HepG2 (cell line): ENCODE data around the gene IL1RL2. TPM values are rescaled to one million over a fixed set of nuclear protein-coding genes. Genes with fewer than 3 reads are reported as not detected.
A peak's percentile ranks its signal among the peaks of the same experiment; 100 is the strongest.

Experiments used
- ATM ChIP-seq: fragments of 450-650 bp; IDR thresholded peaks from 2 replicates; pipeline ENCODE4 v1.7.1; 2017; ENCODE audit warnings: mild to moderate bottlenecking, borderline replicate concordance
- CREBL2 ChIP-seq: sonication (generic); formaldehyde crosslinking; IDR thresholded peaks from 2 replicates; pipeline ENCODE4 v1.8.1; 2023; ENCODE audit warnings: missing genetic modification reagents, mild to moderate bottlenecking, borderline replicate concordance
- EZH2 ChIP-seq: conservative IDR thresholded peaks from 2 replicates; pipeline ENCODE4 v1.6.1; 2012; ENCODE audit warnings: mild to moderate bottlenecking, low read depth, low read length, moderate library complexity
- FOXA3 ChIP-seq: IDR thresholded peaks from 2 replicates; pipeline ENCODE4 v1.6.1; 2016; ENCODE audit warnings: missing genetic modification reagents, missing compliant biosample characterization
- IRF2 ChIP-seq: IDR thresholded peaks from 2 replicates; pipeline ENCODE4 v1.6.1; 2018; ENCODE audit warnings: missing genetic modification reagents, missing compliant biosample characterization
- IRF9 ChIP-seq: sonication (generic); formaldehyde crosslinking; IDR thresholded peaks from 2 replicates; pipeline ENCODE4 v1.8.0; 2022; ENCODE audit warnings: missing genetic modification reagents, mild to moderate bottlenecking, borderline replicate concordance
- MIER2 ChIP-seq: IDR thresholded peaks from 2 replicates; pipeline ENCODE4 v1.6.1; 2016; ENCODE audit warnings: missing biosample characterization, missing genetic modification reagents
- REL ChIP-seq: sonication (generic); formaldehyde crosslinking; conservative IDR thresholded peaks from 2 replicates; pipeline ENCODE4 v1.8.0; 2022; ENCODE audit warnings: mild to moderate bottlenecking, missing genetic modification reagents, moderate library complexity
- SMAD3 ChIP-seq: sonication (generic); formaldehyde crosslinking; IDR thresholded peaks from 2 replicates; pipeline ENCODE4 v1.4.0; 2020; ENCODE audit warnings: missing genetic modification reagents
- SMARCE1 ChIP-seq: fragments of 450-650 bp; IDR thresholded peaks from 2 replicates; pipeline ENCODE4 v1.6.1; 2017; ENCODE audit warnings: borderline replicate concordance
- TIGD3 ChIP-seq: sonication (generic); formaldehyde crosslinking; IDR thresholded peaks from 2 replicates; pipeline ENCODE4 v1.5.1; 2020; ENCODE audit warnings: mild to moderate bottlenecking, missing genetic modification reagents, borderline replicate concordance
- ZC3H4 ChIP-seq: sonication (generic); formaldehyde crosslinking; IDR thresholded peaks from 2 replicates; pipeline ENCODE4 v1.4.0; 2020; ENCODE audit warnings: missing genetic modification reagents, borderline replicate concordance
- ZHX1 ChIP-seq: sonication (generic); formaldehyde crosslinking; IDR thresholded peaks from 2 replicates; pipeline ENCODE4 v1.8.1; 2022; ENCODE audit warnings: low read depth, mild to moderate bottlenecking, missing genetic modification reagents
- ZNF136 ChIP-seq: sonication (generic); formaldehyde crosslinking; IDR thresholded peaks from 2 replicates; pipeline ENCODE4 v1.8.1; 2022; ENCODE audit warnings: low read depth, mild to moderate bottlenecking, moderate library complexity, missing genetic modification reagents
- ZNF17 ChIP-seq: sonication (generic); formaldehyde crosslinking; IDR thresholded peaks from 2 replicates; pipeline ENCODE4 v1.5.0; 2020; ENCODE audit warnings: mild to moderate bottlenecking, missing genetic modification reagents
- ZNF207 ChIP-seq: fragments of 450-650 bp; IDR thresholded peaks from 2 replicates; pipeline ENCODE4 v1.6.1; 2016; ENCODE audit warnings: antibody characterized with exemption, borderline replicate concordance
- ZNF280B ChIP-seq: sonication (generic); formaldehyde crosslinking; IDR thresholded peaks from 2 replicates; pipeline ENCODE4 v1.5.0; 2020; ENCODE audit warnings: missing genetic modification reagents, mild to moderate bottlenecking, borderline replicate concordance
- ZNF616 ChIP-seq: sonication (generic); formaldehyde crosslinking; IDR thresholded peaks from 2 replicates; pipeline ENCODE4 v1.5.0; 2020; ENCODE audit warnings: low read depth, mild to moderate bottlenecking, missing genetic modification reagents
- ZNF773 ChIP-seq: sonication (generic); formaldehyde crosslinking; IDR thresholded peaks from 2 replicates; pipeline ENCODE4 v1.4.0; 2020; ENCODE audit warnings: missing genetic modification reagents, borderline replicate concordance
- ZSCAN25 ChIP-seq: sonication (generic); formaldehyde crosslinking; IDR thresholded peaks from 2 replicates; pipeline ENCODE4 v1.8.0; 2022; ENCODE audit warnings: mild to moderate bottlenecking, missing genetic modification reagents
- polyA plus RNA-seq, 8 experiments: library from polyadenylated mRNA; depleted of rRNA in 3 of 8; stranded (reverse) in 7 of 8; unstranded in 1 of 8; fragments of >200 nt; fragmentation: Illumina TruSeq in 4 of 8; extraction: Trizol in 4 of 8; gene quantifications; 2 replicates each; pipeline versions ENCODE4 v1.2.1 to v1.2.3, GENCODE V29; 2011 to 2016; ENCODE audit warnings: low read depth in 4 of 8, missing spikeins in 1 of 8, mixed read lengths in 1 of 8; ENCODE audit not compliant: insufficient read depth in 1 of 8
- total RNA-seq, 5 experiments: library from RNA; depleted of rRNA; stranded (reverse); fragments of >200 nt; fragmentation: Illumina TruSeq; extraction: Trizol; gene quantifications; 2 replicates each; pipeline ENCODE4 v1.2.3, GENCODE V29; 2016; ENCODE audit warnings: low read depth in 1 of 5

IL1RL2 gene
- total and polyA plus RNA-seq, 2 of the 13 experiments (the other 11 are each of a cell fraction or from before 2014, with no cell fraction given), result 0.03 TPM; not detected in 1

GRCh38 chr2:102155703-102156515 is 30.9 kb upstream of the IL1RL2 start (continued):
- TF ChIP-seq ZC3H4 (CRISPR knock-in tag), result no peak
- no peak for TF ChIP-seq ZNF17 (CRISPR knock-in tag)
- peak; percentile 97 for TF ChIP-seq FOXA3 (CRISPR knock-in tag)
- no peak for TF ChIP-seq SMARCE1
- TF ChIP-seq CREBL2 (CRISPR knock-in tag), result no peak; the same call in 1 of the 2 replicates
- no peak for TF ChIP-seq ATM
- peak; percentile 63; the same call in 1 of the 2 replicates for TF ChIP-seq MIER2
- TF ChIP-seq EZH2, result no peak
- TF ChIP-seq SMAD3 (CRISPR knock-in tag), result peak; percentile 91
- TF ChIP-seq ZNF136, result 0 out of 2 replicates have a peak, but pooled peaks have one; percentile 75
- TF ChIP-seq ZNF616 (CRISPR knock-in tag), result no peak
- no peak for TF ChIP-seq ZNF280B (CRISPR knock-in tag)
- TF ChIP-seq ZNF773, result no peak
- TF ChIP-seq ZNF207, result no peak
- no peak for TF ChIP-seq TIGD3 (CRISPR knock-in tag)
- no peak for TF ChIP-seq ZHX1 (CRISPR knock-in tag)
- 0 out of 2 replicates have a peak, but pooled peaks have one; percentile 18 for TF ChIP-seq IRF9 (CRISPR knock-in tag)
- TF ChIP-seq IRF2, result peak; percentile 85; the same call in 1 of the 2 replicates
- TF ChIP-seq REL (CRISPR knock-in tag), result 0 out of 2 replicates have a peak, but pooled peaks have one; percentile 60
- TF ChIP-seq ZSCAN25 (CRISPR knock-in tag), result peak; percentile 76
